ENCODE data around the gene JMJD1C.

DNA sequence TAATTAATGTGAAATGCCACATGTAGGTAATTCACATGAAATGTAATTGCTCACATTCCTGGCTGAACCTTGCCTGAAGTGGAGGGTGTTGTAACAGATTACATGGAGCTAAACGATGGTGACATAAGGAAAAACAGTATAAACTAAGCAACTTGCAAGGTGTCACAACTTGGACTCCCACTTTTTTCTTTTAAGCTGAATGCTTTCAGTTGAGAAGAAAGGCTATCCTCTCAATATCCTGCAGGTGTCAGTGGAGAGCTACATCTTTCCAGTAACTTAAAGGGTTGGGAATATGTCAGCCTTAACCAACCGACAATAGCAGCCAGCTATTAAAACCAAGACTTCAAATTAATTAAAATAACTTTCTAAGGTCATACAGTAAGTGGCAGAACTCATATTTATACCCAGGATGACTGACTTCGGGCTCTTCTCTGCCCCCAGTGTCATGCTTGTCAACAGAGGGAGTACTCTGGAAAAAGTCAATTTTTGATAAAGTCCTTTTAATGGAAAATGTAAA, 299.0 kb downstream of the JMJD1C start:
- TF ChIP-seq, protein P1, sequence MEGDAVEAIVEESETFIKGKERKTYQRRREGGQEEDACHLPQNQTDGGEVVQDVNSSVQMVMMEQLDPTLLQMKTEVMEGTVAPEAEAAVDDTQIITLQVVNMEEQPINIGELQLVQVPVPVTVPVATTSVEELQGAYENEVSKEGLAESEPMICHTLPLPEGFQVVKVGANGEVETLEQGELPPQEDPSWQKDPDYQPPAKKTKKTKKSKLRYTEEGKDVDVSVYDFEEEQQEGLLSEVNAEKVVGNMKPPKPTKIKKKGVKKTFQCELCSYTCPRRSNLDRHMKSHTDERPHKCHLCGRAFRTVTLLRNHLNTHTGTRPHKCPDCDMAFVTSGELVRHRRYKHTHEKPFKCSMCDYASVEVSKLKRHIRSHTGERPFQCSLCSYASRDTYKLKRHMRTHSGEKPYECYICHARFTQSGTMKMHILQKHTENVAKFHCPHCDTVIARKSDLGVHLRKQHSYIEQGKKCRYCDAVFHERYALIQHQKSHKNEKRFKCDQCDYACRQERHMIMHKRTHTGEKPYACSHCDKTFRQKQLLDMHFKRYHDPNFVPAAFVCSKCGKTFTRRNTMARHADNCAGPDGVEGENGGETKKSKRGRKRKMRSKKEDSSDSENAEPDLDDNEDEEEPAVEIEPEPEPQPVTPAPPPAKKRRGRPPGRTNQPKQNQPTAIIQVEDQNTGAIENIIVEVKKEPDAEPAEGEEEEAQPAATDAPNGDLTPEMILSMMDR (IDR thresholded peaks at IDR 0.05): peak; percentile 60 to 89 (median 86)
- no peak for TF ChIP-seq POLR2A (IDR thresholded peaks at IDR 0.05)

All from adrenal gland (tissue), 5 donors.